ENCODE measurements around the gene ST3GAL3. TPM values are rescaled to one million over a fixed set of nuclear protein-coding genes. Genes with fewer than 3 reads are reported as not detected.
A peak's percentile ranks its signal among the peaks of the same experiment; 100 is the strongest.

The ST3GAL3 gene
- total and polyA plus RNA-seq, 12 donors: 14.5 to 39.3 (median 31.7) TPM

DNA sequence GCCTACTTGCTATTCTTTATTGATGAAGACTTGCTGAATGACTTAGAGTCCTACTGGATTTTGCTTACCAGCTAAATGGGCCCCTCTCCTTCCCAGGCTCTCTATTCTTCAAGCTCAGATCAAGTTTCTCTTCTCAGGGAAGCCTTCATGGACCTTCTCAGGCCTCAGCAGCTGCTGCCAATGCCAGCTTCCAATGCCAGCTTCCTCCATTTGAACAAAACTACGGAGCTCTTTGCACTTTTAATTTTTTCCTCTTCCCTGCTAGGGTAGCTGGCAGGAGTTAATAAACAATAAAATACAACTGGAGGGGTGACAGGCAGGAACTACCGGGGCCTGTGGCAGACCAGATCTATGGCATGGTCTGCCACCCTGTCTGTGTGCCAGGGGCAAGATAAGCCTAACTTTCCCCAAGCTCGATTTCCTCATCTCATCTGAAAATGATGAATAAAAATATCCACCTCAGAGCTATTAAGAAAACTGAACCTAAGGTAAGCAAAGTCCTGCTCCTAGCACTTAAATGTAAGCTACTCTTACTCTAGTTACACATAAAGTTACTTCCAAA is 238.4 kb downstream of the ST3GAL3 start:
- Histone ChIP-seq H3K27me3 (no peaks in the 10 kb centered on the region), H3K36me3 (peaks cover 0 to 21% (median 0%) of the 10 kb centered on the region in 9 donors), H3K27ac (peak overlapping the region in 9 of 10 donors; percentile 90 to 100 (median 97)), H3K9me3 (no peaks in the 10 kb centered on the region), H3K4me1 (peaks cover 16 to 54% (median 39%) of the 10 kb centered on the region in 9 donors), H3K4me3 (peak overlapping the region; percentile 53 to 94 (median 72))
- 11 to 12% methylated on average over 3 of the region's 3 CpGs for WGBS, 2 donors
- DNase-seq: no peak
- TF ChIP-seq, protein P1, sequence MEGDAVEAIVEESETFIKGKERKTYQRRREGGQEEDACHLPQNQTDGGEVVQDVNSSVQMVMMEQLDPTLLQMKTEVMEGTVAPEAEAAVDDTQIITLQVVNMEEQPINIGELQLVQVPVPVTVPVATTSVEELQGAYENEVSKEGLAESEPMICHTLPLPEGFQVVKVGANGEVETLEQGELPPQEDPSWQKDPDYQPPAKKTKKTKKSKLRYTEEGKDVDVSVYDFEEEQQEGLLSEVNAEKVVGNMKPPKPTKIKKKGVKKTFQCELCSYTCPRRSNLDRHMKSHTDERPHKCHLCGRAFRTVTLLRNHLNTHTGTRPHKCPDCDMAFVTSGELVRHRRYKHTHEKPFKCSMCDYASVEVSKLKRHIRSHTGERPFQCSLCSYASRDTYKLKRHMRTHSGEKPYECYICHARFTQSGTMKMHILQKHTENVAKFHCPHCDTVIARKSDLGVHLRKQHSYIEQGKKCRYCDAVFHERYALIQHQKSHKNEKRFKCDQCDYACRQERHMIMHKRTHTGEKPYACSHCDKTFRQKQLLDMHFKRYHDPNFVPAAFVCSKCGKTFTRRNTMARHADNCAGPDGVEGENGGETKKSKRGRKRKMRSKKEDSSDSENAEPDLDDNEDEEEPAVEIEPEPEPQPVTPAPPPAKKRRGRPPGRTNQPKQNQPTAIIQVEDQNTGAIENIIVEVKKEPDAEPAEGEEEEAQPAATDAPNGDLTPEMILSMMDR (IDR thresholded peaks at IDR 0.05): no peak
- no peak for ATAC-seq
- intact Hi-C loops (cut with DNase I): loop anchor here in 3 of 10 donors (2.0 to 5.0 kb wide), 3 partner anchors 23 to 238 kb away; partner anchors contain the start of genes ATP6V0B (in 1 of the 3) and ST3GAL3 (in 1 of the 3)

GRCh38 chr1:43946236-43947060 is 239.1 kb downstream of the ST3GAL3 start, which contains the start of gene IPO13:
IPO13 (plus strand) TSS chr1:43946950; CDS start chr1:43947601, 651 bp downstream.
- peaks cover 16 to 61% (median 44%) of the 10 kb centered on the region in 9 donors for H3K4me1 ChIP-seq
- H3K27ac ChIP-seq: peak within 1 kb of the TSS; percentile 90 to 100 (median 97)
- DNase-seq: peak; percentile 95
- TF ChIP-seq, protein P1 (IDR thresholded peaks at IDR 0.05): peak; percentile 36 to 87 (median 75)
- peak; percentile 93 to 96 (median 94) for ATAC-seq
- 0% methylated on average over 72 to 74 of the region's 74 CpGs for WGBS, 2 donors
- peaks cover 0 to 27% (median 0%) of the 10 kb centered on the region in 9 donors for H3K36me3 ChIP-seq
- intact Hi-C loops (cut with DNase I): loop anchor here in 3 of 10 donors (2.0 to 5.0 kb wide), 3 partner anchors 22 to 239 kb away; partner anchors contain the start of genes ATP6V0B (in 1 of the 3) and ST3GAL3 (in 1 of the 3)
- H3K9me3 ChIP-seq: no peaks in the 10 kb centered on the region
- no peaks in the 10 kb centered on the region for H3K27me3 ChIP-seq
- H3K4me3 ChIP-seq: peak within 1 kb of the TSS; percentile 53 to 94 (median 72)

- H3K27ac ChIP-seq: peak overlapping the region; percentile 90 to 100 (median 97)
- peaks cover 16 to 69% (median 52%) of the 10 kb centered on the region in 9 donors for H3K4me1 ChIP-seq
- WGBS, 2 donors: 3 to 5% methylated on average over 27 of the region's 27 CpGs
- intact Hi-C loops (cut with DNase I): loop anchor here in 3 of 10 donors (2.0 to 5.0 kb wide), 3 partner anchors 22 to 240 kb away; partner anchors contain the start of genes ATP6V0B (in 1 of the 3) and ST3GAL3 (in 1 of the 3)
- H3K9me3 ChIP-seq: no peaks in the 10 kb centered on the region
- no peaks in the 10 kb centered on the region for H3K27me3 ChIP-seq
- ATAC-seq: peak; percentile 18 to 69 (median 62)
- H3K36me3 ChIP-seq: peaks cover 0 to 27% (median 0%) of the 10 kb centered on the region in 9 donors
- DNase-seq: peak; percentile 59 to 63
- peak overlapping the region; percentile 53 to 94 (median 72) for H3K4me3 ChIP-seq
- TF ChIP-seq, protein P1 (IDR thresholded peaks at IDR 0.05): no peak
Observed at GRCh38 chr1:43947061-43947873, 239.9 kb downstream of the ST3GAL3 start.
